NCI-H2227 (cell line): Measurements from ENCODE around the gene TIMM9.
"Not testable (repeated sequence)": the region's sequence is repeated elsewhere in the genome, so short reads cannot be mapped to it uniquely, and the experiment has no call there.

Experiments
- DNase-seq: peaks from one replicate; lab custom pipeline; 2025; ENCODE audit not compliant: unreplicated experiment; lab: John Stamatoyannopoulos, UW

The TIMM9 gene

GRCh38 chr14:58398895-58399294, 28.4 kb downstream of the TIMM9 start:
- DNase-seq, result no peak

- DNase-seq, result no peak
These were observed 28.8 kb downstream of the TIMM9 start for GRCh38 chr14:58398495-58398894.

GRCh38 chr14:58397156-58397555, 30.2 kb downstream of the TIMM9 start:
- no peak for DNase-seq

- DNase-seq, result peak; percentile 83
These were observed 31.2 kb downstream of the TIMM9 start, which contains the start of gene TOMM20L for GRCh38 chr14:58395812-58396788. Gene TOMM20L, plus strand, starts transcription at chr14:58395930. Its CDS starts 28 bp downstream, at chr14:58395958.

GRCh38 chr14:58395562-58395811, 31.8 kb downstream of the TIMM9 start:
- no peak for DNase-seq

- DNase-seq, result no peak
These were observed 36.5 kb downstream of the TIMM9 start for GRCh38 chr14:58390830-58391229.

- no peak for DNase-seq
These were observed 50.5 kb downstream of the TIMM9 start for GRCh38 chr14:58376791-58377190.

GRCh38 chr14:58368956-58369355, 58.4 kb downstream of the TIMM9 start:
- no peak for DNase-seq

GRCh38 chr14:58367296-58367695, 60.0 kb downstream of the TIMM9 start:
- no peak for DNase-seq

GRCh38 chr14:58364316-58364715, 63.0 kb downstream of the TIMM9 start:
- DNase-seq, result no peak

GRCh38 chr14:58362798-58363412, 64.4 kb downstream of the TIMM9 start:
- DNase-seq, result peak; percentile 37

GRCh38 chr14:58362272-58362671, 65.1 kb downstream of the TIMM9 start:
- not testable (repeated sequence) for DNase-seq
